Superior temporal gyrus (tissue), 1 donor: ENCODE measurements around the gene FAM43B.
"Not testable (repeated sequence)": the region's sequence is repeated elsewhere in the genome, so short reads cannot be mapped to it uniquely, and the experiment has no call there.

Source experiments
- DNase-seq: peaks from one replicate; pipeline ENCODE4 v3.0.0-alpha.2; 2016; ENCODE audit errors: extremely low spot score

Gene FAM43B, protein sequence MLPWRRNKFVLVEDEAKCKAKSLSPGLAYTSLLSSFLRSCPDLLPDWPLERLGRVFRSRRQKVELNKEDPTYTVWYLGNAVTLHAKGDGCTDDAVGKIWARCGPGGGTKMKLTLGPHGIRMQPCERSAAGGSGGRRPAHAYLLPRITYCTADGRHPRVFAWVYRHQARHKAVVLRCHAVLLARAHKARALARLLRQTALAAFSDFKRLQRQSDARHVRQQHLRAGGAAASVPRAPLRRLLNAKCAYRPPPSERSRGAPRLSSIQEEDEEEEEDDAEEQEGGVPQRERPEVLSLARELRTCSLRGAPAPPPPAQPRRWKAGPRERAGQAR

DNA sequence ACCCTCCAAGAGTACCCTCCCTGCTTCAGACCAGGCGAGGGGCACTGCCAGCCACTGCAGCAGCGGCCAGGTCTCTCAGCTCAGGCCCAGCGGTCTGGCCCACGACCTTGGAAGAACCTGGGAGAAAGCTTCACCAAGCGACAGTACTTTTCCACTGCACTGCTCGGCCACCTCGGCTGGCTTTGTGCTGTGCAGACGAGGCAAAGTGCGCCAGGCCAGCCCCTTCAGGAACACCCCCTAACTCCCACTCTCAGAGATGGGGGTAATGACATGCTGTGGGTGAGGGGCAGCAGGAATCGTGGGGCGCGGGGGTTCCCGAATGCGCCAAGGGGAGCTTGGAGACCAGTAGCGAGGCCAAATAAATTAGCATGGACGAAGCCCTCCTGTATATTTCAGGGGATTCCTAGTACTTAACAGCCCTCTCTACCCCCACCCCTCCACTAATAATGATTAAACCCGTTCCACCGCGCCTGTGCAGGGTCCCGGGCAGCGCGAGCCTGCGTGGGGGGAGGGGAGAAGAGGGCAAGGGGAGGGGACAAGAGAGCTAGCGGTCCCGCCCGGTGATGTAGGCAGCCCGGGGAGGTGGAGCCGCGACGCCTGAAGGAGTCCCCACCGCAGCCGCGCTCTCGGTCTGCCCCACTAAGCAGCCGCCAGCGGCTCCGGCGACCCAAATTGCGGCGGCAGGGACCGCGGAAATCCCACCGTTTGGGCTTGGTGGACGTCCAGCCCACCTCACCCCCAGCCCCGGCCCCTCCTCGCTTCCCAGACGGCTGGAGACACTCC is at the start of gene FAM43B:
FAM43B (plus strand) TSS at position 629 of the 783 bp plus-strand sequence. CDS start 401 bp downstream, outside the sequence.
- DNase-seq, result peak; percentile 22

DNA sequence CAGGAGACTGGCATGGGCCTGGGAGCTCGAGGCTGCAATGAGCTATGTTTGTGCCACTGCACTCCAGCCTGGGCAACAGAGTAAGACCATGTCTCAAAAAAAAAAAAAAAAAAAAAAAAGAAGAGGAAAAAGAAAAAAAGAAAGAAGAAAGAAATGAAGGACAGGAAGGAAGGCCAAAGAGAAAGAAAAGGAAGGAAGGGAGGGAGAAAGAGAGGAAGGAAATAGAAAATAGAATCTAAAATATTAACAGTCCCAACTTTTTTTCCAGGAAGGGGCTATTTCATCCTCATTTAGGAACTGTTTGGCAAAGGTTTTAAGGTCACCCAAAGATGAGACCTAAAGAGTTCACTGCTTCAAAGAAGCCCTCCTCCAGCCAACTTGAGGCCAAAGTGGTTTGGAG is 46.9 kb upstream of the FAM43B start:
- DNase-seq, result no peak

DNA sequence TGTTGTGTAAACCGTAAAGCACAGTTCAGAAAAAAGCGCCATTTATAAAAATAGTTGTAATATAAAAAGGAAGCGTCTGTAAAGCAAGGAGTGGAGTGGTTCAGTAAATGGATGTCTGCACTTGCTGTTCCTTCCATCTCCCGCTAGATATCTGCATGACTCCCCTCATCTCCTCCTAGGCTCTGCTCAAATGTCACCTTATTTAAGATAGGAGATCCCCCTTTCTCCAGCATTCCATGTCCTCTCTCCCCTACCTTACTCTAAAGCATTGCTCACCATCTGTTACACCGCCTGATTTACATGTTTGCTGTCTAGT is 45.2 kb upstream of the FAM43B start:
- no peak for DNase-seq

GRCh38 chr1:20507564-20508410 is 44.6 kb upstream of the FAM43B start, which contains the start of gene MUL1:
Gene MUL1, minus strand, starts transcription at chr1:20508151. Its CDS starts 127 bp downstream, at chr1:20508024.
- peak; percentile 96 for DNase-seq

DNA sequence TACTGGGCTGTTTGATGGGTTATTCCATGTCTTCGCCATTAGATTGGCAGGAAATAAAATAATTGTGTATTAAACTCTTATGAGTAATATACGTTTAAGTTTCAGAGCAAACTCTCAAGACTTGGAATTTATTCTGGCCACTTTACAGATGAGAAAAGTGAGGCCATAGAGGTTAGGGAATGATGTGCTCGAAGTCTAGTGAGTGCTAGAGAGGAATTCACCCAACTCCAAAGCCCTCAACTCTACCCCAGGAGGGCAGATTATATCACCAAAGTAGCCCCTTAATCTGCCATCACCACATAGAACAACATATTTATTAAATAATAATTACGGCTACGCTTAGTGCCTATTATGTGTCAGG is 44.0 kb upstream of the FAM43B start:
- DNase-seq, result no peak

DNA sequence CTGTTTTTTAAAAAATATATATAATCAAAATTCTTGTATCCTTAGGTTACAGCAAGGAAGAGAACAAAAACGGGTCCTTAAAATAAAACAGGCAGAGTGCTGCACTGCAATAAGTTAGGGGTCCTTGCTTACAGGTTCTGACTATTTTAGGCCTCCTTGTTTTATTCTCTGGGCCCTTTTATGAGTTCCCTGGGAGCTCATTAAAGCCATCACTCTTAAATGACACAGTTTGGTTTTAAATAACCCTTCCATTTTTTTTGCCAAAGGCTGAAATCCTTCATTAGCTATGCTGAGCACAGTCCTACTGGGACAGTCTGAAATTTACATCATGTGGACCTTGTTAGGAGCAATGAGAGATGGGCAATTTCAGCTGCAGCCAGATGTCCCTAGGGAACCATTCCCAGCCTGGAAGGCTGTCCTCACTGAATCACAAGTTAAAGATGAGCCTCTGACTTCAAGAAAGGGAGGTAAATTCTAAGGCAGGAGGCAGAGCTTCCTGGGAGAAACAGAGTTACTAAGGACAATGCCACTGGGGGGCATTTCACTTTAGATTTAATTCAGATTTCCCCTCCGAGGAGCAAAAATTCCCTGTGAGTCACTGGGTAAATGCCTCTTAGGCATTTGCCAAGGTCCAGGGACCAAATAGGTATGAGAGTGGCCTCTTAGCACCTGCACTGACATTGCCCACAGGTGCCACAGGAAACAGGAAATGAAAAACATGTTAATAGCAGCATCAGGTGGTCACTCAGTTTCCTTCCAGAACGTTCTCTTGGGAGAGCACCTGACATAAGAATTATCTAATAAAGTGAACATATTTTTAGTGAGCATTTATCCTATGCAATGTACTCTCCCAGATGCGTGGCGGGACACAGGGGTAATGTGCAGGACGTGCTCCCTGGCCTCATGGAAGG is 40.6 kb upstream of the FAM43B start:
- no peak for DNase-seq

- not testable (repeated sequence) for DNase-seq
Measured at GRCh38 chr1:20519609-20520262, 32.6 kb upstream of the FAM43B start.

- DNase-seq, result peak; percentile 93
Measured at GRCh38 chr1:20521960-20522861, 30.2 kb upstream of the FAM43B start.

DNA sequence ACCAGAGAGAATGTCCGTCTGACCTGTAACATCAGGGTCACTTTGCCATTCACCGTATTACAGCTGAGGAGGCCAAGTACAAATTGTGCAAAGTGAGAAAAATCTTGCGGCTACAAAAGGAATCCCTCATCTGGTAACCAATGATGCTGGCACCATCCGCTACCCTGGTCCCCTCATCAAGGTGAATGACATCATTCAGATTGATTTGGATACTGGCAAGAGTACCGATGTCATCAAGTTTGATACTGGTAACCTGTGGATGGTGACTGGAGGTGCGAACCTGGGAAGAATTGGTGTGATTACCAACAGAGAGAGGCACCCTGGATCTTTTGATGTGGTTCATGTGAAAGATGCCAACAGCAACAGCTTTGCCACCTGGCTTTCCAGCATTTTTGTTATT is 26.1 kb upstream of the FAM43B start:
- no peak for DNase-seq

GRCh38 chr1:20528221-20528620 is 24.2 kb upstream of the FAM43B start:
- DNase-seq, result no peak

- DNase-seq, result peak; percentile 15
Measured at GRCh38 chr1:20530306-20530705, 22.1 kb upstream of the FAM43B start.

DNA sequence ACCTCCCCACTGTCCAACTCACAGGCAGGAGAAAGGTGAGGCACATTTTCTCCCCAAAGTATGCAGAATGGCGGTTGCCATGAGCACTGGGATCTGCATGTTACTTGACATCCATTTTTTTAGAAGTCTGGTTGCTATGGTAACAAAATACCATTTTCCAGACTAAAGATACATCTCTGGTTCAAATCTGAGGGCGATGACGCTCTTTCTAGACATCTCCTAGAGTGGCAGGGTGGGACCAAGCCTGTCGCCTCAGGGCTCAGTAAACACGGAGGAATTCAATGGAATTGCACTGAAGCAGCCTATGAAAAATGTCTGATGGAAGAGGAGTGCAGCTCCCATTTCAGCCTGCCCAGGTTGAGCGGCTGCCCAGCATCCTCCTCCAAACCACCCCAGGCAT is 21.5 kb upstream of the FAM43B start:
- peak; percentile 50 for DNase-seq

DNA sequence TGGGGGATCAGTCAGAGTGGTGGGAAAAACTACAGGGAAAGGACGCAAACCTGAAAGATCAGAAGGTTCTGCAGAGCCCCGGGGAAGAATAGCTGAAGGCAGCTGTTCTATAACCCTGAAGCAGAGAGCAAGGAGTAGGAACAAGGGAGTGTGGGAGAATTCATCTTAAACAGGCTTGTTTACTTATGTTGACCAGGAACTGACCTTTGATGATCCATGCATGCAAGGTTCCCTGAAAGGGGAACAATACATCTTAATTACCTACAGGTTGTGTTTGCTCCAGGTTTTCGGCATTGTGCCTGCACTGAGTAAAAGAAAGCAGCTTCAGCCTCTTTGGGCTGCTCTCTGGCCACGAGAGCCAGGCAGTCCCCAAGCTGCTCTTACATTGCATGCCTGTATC is 18.7 kb upstream of the FAM43B start:
- DNase-seq, result no peak

DNA sequence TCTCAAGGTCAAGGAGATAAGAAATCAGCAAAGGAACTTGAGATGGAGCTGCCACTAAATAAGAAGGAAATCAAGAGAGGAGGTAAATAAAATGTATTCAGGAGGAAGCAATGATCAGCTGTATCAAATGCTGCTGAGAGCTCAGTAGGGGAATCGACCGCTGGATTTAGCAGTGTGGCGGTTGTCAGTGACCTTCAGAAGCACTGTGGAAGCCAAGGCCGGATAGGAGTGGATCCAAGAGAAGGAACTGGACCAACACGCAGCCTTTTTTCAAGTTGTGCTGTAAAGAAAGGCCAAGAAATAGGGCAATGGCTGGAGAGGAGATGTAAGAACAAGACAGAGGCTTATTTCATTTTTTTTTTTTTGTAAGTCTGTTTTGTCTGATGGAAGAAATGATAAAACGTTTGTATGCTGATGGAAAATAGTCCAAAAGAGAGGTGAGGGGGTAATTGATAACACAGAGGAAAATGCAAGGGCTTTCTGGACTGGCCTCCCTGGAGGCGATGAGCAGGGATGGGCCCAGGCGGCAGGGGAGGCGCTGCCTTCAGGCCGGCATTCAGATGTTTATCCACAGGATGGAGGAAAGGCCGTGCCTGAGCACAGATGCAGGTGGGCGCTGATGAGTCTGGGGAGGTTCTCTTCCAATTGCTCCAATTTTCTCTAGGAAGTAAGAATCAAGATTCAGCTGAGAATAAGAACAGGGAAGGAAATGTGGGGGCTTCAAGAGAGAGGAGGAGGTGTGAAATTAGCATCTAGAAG is 17.5 kb upstream of the FAM43B start:
- DNase-seq, result no peak

DNA sequence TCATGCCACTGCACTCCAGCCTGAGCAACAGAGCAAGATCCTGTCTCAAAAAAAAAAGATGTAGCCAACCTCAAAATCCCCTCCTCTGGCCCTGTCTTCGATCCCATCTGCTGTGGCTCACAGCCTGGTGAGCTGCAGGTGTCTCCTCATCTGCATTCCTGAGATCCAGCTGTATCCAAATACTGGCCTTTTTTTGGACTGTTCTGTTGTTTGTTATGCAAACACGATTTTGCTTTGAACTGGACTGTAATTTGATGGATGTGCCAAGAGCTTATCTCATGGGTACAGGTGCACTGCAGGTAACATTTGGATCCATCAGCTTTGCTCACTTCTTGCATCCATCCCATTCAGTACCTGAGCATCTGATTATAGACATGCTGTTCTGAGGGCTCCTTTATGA is 14.1 kb upstream of the FAM43B start:
- DNase-seq, result no peak

DNA sequence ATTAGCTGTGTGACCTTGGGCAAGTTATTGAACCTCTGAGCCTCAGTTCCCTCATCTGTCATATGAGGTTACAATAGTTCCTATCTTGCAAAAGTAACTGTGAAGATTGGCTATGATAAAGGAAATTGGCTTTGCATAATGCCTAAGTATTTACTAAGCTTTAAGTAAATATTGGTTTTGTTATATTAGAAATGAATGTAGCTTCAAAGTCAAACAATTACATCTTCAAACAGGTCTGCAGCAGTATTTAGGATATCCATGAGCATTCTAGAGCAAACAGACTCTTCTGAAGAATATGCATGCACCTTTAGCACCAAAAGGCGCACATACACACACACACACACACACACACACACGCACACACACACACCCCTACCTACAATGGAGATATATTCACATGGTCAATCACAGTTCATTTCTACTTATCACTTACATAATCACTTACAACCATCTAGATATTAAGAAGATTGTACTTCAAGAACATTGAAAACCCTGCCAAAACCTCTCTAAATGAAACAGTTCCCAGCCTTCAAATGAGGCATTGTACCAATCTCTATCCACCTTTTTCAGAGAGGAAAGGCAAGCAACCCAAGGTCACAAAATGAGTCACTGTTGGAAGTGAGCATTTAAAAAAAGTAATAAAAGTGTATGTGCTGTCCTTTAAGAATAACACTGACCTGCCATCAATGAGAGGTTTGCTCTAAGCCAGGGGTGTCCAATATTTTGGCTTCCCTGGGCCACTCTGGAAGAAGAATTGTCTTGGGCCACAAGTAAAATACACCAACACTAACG is 13.4 kb upstream of the FAM43B start:
- no peak for DNase-seq

- no peak for DNase-seq
Measured at GRCh38 chr1:20540281-20540680, 12.1 kb upstream of the FAM43B start.

GRCh38 chr1:20546637-20547036 is 5.7 kb upstream of the FAM43B start:
- DNase-seq, result no peak
